GM12873 (cell line): ENCODE results near the gene NKTR.

ENCODE experiments used
- CTCF ChIP-seq: IDR thresholded peaks from 2 replicates; pipeline ENCODE4 v1.5.1; 2012; ENCODE audit warnings: low read depth, mild to moderate bottlenecking, moderate library complexity, low read length, control low read depth; ENCODE audit not compliant: insufficient read depth; ENCODE audit errors: missing control alignments

Gene NKTR

GRCh38 chr3:42665050-42665878, 64.8 kb downstream of the NKTR start:
- no peak for TF ChIP-seq CTCF

GRCh38 chr3:42666022-42666421, 65.5 kb downstream of the NKTR start:
- no peak for TF ChIP-seq CTCF

GRCh38 chr3:42666577-42666998, 66.1 kb downstream of the NKTR start:
- no peak for TF ChIP-seq CTCF

GRCh38 chr3:42667096-42667522, 66.6 kb downstream of the NKTR start:
- no peak for TF ChIP-seq CTCF

- no peak for TF ChIP-seq CTCF
Observed at GRCh38 chr3:42667523-42668412, 67.3 kb downstream of the NKTR start.

GRCh38 chr3:42668413-42668760, 67.9 kb downstream of the NKTR start:
- TF ChIP-seq CTCF = no peak

GRCh38 chr3:42668793-42669217, 68.3 kb downstream of the NKTR start:
- TF ChIP-seq CTCF = no peak
